GM08714 (cell line): Measurements from ENCODE around the gene RAB7B.

Experiments used
- H3K4me3 ChIP-seq: fragments of 200-500 bp; sonication (Bioruptor generic); 2 replicates; pipeline ENCODE4 v1.5.1; 2014; ENCODE audit warnings: mild to moderate bottlenecking, low read length, inconsistent platforms
- ZNF274 ChIP-seq: IDR thresholded peaks from 2 replicates; pipeline ENCODE4 v1.6.1; 2012; ENCODE audit warnings: mild to moderate bottlenecking, low read depth, low read length

The RAB7B gene

DNA sequence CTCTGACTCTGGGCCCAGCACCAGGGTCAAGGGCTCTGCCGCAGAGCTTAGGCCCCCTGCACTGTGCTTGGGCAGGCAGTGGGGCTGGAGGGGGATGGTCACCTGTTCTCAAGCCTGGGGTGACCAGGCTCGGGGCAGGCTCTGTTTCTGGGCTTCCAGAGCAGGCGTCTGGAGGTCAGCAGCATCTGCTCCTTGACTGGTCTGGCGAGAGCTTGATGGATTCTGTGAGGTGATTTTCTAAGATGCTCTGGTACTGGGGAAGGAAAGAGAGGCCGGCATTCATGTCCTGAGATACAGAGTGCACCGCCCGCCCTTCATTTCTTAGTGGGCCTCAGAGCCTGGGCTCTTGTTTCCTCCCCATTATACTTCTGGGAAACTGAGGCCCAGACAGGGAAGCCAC is 24.5 kb downstream of the RAB7B start:
- H3K4me3 ChIP-seq: no peak overlapping the region
- no peak for TF ChIP-seq ZNF274

- no peak for TF ChIP-seq ZNF274
- no peak overlapping the region for H3K4me3 ChIP-seq
These were observed 25.7 kb downstream of the RAB7B start for GRCh38 chr1:205977402-205978014.

GRCh38 chr1:205976708-205977401 is 26.3 kb downstream of the RAB7B start:
- H3K4me3 ChIP-seq: no peak overlapping the region
- TF ChIP-seq ZNF274: no peak

DNA sequence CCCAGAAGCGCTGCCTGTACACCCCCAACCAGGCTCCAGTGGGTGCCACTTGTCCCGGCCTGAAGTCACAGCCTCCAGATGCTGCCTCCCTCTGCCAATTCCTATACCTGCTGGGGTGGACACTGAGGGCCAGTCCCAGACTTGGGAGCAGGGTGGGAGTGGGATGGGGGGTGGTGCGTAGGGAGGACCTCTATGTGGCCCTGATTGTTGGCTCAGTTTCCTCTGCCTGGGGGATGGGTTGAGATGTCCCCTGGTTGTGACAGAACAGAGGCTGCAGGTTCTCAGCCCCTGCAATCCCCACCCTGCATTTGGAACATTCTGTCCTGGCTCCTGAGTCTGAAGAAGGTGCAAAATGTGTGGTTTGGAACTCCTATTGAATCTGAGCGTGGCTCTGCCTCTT is 27.2 kb downstream of the RAB7B start:
- no peak for TF ChIP-seq ZNF274
- no peak overlapping the region for H3K4me3 ChIP-seq

GRCh38 chr1:205975387-205975998 is 27.7 kb downstream of the RAB7B start:
- no peak overlapping the region for H3K4me3 ChIP-seq
- TF ChIP-seq ZNF274: no peak

DNA sequence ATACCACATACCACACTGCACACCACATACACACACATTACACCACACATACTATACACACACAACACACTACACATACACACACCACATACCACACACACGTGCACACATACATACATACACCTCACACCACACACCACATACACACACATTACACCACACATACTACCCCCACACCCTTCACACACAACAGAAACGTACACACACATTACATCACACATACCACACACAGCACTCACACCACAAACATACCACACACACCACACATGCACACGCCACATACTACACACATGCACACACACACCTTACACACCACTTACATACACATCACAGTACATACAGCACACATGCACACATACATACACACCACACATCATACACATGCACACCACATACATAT is 28.5 kb downstream of the RAB7B start:
- no peak for TF ChIP-seq ZNF274
- no peak overlapping the region for H3K4me3 ChIP-seq

GRCh38 chr1:205973377-205974232 is 29.6 kb downstream of the RAB7B start:
- H3K4me3 ChIP-seq: no peak overlapping the region
- TF ChIP-seq ZNF274: no peak

DNA sequence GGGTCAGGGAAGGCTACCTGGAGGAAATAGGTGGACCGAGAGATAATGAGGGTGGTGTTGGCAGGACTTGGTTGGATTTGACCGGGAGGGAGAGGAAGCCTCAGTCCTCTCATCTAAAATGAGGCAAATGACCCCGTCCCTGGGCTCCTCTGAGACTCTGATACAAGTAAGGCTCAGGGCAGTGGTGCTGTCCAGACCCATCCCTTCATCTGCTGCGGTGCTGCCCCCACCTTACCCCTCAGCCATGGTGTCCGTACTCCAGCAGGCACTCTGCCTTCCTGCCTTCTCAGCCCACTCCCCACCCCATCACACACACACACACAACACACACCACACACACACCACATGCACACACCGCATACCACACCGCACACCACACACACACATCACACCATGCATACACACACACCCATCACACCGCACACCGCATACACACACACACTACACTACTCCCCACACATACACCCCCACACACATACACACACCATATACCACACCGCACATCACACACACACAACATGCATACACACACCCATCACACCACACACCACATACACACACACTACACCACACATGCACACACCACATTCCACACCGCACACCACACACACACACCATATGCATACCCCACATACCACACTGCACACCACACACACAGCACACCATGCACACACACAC is 30.6 kb downstream of the RAB7B start:
- TF ChIP-seq ZNF274: no peak

GRCh38 chr1:205972081-205972480 is 31.1 kb downstream of the RAB7B start:
- TF ChIP-seq ZNF274: no peak
- H3K4me3 ChIP-seq: no peak overlapping the region

More for the DNA sequence above, 30.6 kb downstream of the RAB7B start:
- no peak overlapping the region for H3K4me3 ChIP-seq

GRCh38 chr1:205971082-205971481 is 32.1 kb downstream of the RAB7B start:
- no peak for TF ChIP-seq ZNF274
- no peak overlapping the region for H3K4me3 ChIP-seq

- no peak for TF ChIP-seq ZNF274
These were observed 32.7 kb downstream of the RAB7B start for GRCh38 chr1:205970486-205970885.

GRCh38 chr1:205969229-205969628 is 34.0 kb downstream of the RAB7B start:
- H3K4me3 ChIP-seq: no peak overlapping the region
- TF ChIP-seq ZNF274: no peak

More at GRCh38 chr1:205970486-205970885, 32.7 kb downstream of the RAB7B start:
- H3K4me3 ChIP-seq: no peak overlapping the region

GRCh38 chr1:205967554-205968335 is 35.5 kb downstream of the RAB7B start:
- no peak for TF ChIP-seq ZNF274
- no peak overlapping the region for H3K4me3 ChIP-seq
